Breast epithelium (tissue), 3 donors: ENCODE data around the gene EN2.

Source experiments
- POLR2A ChIP-seq: fragments of 450-650 bp; IDR thresholded peaks from one replicate; pipeline ENCODE4 v1.6.1; 2016; ENCODE audit warnings: antibody characterized with exemption, mild to moderate bottlenecking, moderate library complexity
- POLR2AphosphoS5 ChIP-seq, 3 donors: sonication (generic); formaldehyde crosslinking; IDR thresholded peaks; one replicate each; pipeline ENCODE4 v1.6.1; 2017; ENCODE audit warnings: antibody characterized with exemption in 3 of 3
- TF ChIP-seq, protein P1 (sequence below), 3 donors: fragments of 450-650 bp; IDR thresholded peaks; one replicate each; pipeline ENCODE4 v1.5.1; 2016 to 2017; ENCODE audit warnings: antibody characterized with exemption in 3 of 3, mild to moderate bottlenecking in 3 of 3, moderate library complexity in 3 of 3

GRCh38 chr7:155427411-155428038 lies 30.4 kb upstream of the EN2 start:
- TF ChIP-seq POLR2AphosphoS5 (IDR thresholded peaks at IDR 0.05) (no peak), POLR2A (no peak)
- TF ChIP-seq, protein P1, sequence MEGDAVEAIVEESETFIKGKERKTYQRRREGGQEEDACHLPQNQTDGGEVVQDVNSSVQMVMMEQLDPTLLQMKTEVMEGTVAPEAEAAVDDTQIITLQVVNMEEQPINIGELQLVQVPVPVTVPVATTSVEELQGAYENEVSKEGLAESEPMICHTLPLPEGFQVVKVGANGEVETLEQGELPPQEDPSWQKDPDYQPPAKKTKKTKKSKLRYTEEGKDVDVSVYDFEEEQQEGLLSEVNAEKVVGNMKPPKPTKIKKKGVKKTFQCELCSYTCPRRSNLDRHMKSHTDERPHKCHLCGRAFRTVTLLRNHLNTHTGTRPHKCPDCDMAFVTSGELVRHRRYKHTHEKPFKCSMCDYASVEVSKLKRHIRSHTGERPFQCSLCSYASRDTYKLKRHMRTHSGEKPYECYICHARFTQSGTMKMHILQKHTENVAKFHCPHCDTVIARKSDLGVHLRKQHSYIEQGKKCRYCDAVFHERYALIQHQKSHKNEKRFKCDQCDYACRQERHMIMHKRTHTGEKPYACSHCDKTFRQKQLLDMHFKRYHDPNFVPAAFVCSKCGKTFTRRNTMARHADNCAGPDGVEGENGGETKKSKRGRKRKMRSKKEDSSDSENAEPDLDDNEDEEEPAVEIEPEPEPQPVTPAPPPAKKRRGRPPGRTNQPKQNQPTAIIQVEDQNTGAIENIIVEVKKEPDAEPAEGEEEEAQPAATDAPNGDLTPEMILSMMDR (IDR thresholded peaks at IDR 0.05) = no peak
